Activated CD4-positive, alpha-beta T cell treated with anti-CD3 and anti-CD28 coated beads, Interleukin-2, amount 50 U/mL, for 16 hours (primary cell): Measurements from ENCODE around the gene CASTOR2.
"Not testable (repeated sequence)": the region's sequence is repeated elsewhere in the genome, so short reads cannot be mapped to it uniquely, and the experiment has no call there.

Source experiments
- DNase-seq: peaks from one replicate; pipeline ENCODE4 v3.0.0-alpha.2; 2020

CASTOR2 gene

GRCh38 chr7:74996361-74996760, 31.9 kb downstream of the CASTOR2 start:
- DNase-seq: not testable (repeated sequence)

DNA sequence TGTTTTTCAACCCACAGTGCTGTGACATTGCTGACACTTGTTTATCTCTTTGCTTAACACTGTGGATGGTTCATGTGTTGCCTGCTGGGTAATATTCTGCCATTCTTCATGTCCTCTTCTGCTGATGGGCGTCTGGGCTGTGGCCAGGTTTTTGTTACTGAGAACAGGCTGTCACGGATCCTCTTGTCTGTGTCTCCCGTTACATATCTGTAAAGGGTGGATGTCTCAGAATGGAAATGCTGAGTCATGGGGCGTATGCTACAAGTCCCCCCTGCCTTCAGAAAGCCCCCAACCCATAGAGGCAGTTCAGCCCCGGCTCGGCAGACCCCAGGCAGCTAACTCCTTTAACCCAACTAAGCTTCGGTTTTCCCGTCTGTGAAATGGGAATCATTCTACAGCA, 33.3 kb downstream of the CASTOR2 start:
- peak; percentile 15 for DNase-seq

- DNase-seq: not testable (repeated sequence)
These were observed 36.9 kb downstream of the CASTOR2 start for GRCh38 chr7:75001356-75001755.

- no peak for DNase-seq
These were observed 45.5 kb downstream of the CASTOR2 start for GRCh38 chr7:75010036-75010435.

DNA sequence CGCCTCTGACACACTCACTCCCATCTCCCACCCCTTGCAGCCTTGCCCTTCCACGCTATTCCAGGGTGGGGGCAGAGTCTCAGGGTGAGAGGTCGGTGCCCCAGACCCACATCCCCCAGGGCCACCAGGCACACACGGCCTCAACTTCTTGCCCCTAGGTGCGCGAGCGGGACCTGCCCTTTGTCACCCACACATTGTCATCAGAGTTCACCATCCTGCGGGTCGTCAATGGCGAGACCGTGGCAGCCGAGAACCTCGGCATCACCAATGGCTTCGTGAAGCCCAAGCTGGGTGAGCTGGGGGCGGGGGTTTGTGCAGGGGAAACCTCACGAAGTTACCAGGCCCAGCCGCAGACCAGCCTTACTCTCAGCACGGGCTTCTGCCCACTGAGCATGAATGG, 53.3 kb downstream of the CASTOR2 start:
- DNase-seq: no peak

GRCh38 chr7:75018570-75019364, 54.3 kb downstream of the CASTOR2 start:
- no peak for DNase-seq

DNA sequence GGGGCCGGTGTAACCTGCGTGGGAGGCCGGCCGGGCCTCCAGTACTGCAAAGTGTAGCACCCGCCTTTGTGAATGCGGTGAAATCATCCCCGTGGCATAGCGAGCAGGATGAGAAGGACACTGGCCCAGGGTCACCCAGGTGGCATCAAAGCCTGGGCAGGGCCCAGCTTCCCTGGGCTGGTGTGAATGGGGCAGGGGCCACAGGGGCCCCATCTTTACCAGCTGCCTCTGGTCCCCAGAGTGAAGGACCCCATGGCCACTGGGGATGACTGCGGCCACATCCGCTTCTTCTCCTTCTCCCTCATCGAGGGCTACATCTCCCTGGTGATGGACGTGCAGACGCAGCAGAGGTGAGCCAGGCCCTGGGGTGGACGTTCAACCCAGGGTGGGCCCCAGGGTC, 55.3 kb downstream of the CASTOR2 start:
- no peak for DNase-seq

DNA sequence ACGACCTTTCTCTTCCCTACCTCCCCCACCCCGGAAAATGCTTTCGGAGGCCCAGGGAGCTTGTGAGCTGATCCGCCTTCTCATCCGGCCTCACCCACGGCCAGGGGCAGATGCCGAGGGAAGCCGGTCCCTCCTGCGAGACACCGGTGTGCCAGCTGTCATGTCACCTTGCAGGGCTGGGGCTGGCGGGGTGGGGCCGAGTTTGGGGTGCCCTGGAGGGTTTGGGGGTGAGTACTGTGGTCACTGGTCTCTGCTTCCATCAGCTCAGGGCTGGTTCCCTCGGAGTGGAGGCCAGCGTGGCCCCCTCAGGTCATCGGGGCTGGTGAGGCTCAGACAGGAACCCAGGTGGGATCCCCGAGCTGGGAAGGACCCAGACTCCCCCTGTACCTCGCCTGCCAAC, 60.4 kb downstream of the CASTOR2 start:
- DNase-seq: no peak

- DNase-seq: no peak
These were observed 63.8 kb downstream of the CASTOR2 start for GRCh38 chr7:75028299-75028698.

GRCh38 chr7:75033064-75033463, 68.6 kb downstream of the CASTOR2 start:
- DNase-seq: no peak

DNA sequence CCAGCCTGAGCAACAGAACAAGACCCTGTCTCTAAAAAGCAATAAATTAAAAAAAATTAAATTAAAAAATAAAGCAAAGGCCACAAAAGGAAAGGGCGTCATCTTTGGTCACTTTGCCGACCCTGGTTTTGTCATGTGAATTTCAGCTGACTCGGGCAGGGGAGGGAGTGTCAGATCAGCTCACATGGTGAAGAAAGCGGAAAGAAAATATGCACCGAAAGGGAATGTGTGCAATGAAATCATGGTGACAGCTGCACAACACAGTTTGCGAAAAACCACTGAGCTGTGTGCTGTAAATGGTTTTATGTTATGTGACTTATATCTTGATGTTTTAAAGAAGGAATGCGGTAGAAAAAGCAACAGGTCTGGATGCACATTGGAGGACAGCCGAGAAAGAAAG, 69.3 kb downstream of the CASTOR2 start:
- no peak for DNase-seq

- DNase-seq: no peak
These were observed 74.0 kb downstream of the CASTOR2 start for GRCh38 chr7:75038508-75038907.

DNA sequence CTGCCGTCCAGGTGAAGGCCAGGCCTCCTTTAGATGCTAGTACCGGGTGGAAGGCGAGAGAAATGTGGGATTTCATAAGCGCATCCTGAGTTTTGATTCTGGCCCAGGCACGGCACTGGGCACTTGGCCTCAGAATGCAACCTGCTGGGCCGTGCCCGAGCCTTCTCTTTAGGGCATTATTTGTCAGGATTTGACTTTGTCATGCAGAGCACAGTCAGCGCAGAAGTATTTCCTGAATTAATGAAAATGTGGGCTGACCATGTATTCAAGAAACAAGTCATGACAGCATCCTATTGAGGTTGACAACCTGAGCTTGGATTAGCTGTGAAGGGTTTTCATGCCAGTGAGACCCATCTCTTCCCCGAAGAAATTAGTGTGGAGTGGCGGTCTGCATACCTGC, 74.7 kb downstream of the CASTOR2 start:
- no peak for DNase-seq

DNA sequence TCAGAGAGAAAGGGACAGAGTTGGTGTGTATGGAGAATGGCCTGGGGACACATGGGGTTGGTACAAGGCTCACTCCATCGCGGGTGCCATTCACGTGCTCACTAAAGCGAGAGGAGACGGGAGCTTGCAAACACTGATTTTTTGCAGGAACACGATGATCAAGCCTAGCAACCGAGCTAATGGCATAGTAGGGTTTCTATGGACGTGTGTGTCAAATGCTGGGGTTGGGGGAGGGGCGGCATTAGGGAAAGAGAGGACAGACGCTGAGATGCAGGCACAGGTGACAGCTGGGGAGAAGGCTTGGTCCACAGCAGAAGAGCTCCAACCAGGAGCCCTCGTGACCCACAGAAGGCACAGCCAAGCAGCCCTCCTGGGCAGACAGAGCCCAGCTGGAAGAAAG, 75.2 kb downstream of the CASTOR2 start:
- DNase-seq: no peak

GRCh38 chr7:75040512-75040911, 76.0 kb downstream of the CASTOR2 start:
- peak; percentile 10 for DNase-seq

- no peak for DNase-seq
These were observed 77.8 kb downstream of the CASTOR2 start for GRCh38 chr7:75042286-75042685.

- no peak for DNase-seq
These were observed 78.6 kb downstream of the CASTOR2 start for GRCh38 chr7:75042831-75043703.

- no peak for DNase-seq
These were observed 81.4 kb downstream of the CASTOR2 start for GRCh38 chr7:75045881-75046280.

DNA sequence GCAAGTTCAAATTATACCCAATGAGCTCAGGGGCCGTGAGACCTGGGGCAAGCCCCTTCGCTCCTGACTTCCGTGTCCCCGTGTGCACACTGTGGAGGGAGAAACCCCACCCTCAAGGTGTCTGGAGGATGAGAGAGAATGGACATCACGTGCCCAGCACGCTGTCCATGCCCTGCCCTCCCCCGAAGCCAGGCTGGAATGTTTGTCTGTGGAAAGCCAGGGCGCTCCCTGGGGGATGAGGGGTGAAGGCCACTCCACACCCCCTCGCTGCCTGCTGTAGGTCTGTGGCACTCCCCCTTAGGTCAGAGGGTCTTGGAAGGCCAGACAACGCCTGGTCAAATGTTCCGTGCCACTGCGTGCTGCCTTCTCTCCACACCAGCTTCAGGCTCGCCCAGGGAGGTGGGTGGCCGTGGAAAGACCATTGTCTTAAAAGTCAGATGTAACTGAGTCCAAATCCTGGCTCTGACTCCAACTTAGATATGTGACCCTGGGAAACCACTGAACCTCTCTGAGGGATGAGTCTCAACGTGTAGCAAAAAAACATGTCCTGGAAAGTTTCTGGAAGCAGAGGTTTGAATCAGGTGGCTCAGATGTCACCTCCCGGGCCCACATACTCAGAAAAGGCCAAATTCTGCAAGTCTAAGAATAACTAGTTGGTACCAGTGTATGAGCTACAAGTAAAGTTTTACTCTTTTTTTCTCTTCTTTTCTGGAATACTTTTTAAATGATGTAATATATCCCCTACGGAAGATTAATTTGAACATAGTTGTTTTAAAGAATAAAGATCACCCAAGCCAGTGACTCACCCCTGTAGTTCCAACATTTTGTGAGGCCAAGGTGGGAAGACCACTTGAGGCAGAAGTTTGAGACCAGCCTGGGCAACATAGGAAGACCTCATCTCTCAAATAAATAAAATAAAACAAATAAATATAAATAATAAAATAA, 84.2 kb downstream of the CASTOR2 start:
- DNase-seq: no peak

DNA sequence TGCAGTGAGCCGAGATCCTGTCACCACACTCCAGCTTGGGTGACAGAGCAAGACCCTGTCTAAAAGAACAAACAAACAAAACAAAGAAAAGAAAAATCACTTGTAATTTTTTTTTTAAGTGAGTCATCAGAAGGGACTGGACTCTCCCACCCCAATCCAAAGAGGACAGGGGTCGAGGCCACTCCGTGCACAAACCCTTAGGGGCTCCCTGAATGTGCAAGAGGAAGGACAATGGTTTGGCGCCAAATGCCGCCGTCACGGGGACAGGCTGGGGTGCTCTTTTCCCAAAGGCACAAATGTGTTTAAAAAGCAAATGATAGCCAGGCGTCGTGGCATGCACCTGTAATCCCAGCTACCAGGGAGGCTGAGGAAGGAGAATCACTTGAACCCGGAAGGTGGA, 85.3 kb downstream of the CASTOR2 start:
- no peak for DNase-seq

DNA sequence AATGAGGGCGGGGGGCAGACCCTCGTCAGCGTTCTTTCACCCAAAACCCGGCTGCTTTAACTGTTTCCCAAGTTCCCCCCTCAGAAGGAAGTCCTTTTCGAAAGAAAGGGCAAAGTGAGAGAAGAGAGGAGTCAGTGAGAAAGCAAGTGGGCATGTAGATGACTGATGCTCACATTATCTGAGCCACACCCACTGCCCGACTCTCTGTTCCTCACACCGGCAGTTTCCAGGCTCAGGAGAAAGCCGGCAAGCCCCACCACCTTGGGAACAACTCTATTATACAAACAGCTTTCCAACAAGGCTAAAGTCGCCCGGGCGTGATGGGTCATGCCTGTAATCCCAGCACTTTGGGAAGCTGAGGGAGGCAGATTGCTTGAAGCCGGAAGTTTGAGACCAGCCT, 86.0 kb downstream of the CASTOR2 start:
- no peak for DNase-seq

DNA sequence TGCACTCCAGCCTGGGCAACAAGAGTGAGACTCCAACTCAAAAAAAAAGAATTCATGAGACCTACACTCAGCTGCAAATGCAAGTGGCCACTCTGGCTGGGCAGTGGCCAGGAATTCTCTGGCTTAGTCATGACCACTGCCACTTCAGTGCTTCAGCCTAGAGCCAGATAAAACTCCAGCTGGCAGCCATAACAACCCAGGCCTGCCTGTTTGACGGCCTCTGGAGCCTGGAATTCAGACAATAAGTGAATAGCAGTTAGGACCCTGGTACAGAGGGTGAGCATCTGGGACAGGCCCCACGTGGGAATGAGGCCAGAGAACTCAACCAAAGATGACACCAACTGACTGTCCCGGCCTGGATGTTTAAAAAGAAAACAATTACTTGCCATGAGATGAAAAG, 90.2 kb downstream of the CASTOR2 start:
- no peak for DNase-seq

DNA sequence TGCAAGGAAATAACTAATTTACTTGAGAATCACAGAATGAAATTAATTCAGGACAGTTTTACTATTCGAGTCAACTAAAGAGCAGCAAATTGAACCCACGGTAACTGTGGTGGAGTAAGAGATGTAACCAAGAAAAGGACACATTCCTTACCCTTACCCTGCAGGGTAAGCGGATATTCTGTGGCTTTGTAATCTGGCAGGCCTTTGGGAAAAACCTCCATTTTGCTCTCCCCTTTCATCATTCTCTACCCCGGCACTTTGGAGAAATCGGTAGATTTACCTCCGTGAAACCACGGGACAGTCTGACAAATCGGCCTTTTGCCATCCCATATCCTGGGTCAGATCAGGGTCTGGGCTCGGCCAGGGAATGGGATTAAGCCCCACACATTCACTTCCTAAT, 90.7 kb downstream of the CASTOR2 start:
- DNase-seq: no peak
